B cell (primary cell): Measurements from ENCODE around the gene PPP1R12C. TPM values are rescaled to one million over a fixed set of nuclear protein-coding genes. Genes with fewer than 3 reads are reported as not detected.
A peak's percentile ranks its signal among the peaks of the same experiment; 100 is the strongest.

Experiments
- ATAC-seq: fragments of 200-7000 bp; cut with Tn5 transposase; one replicate; pipeline ENCODE4 v1.10.0; 2021; ENCODE audit warnings: low read depth, mild to moderate bottlenecking, moderate number of reproducible peaks, moderate library complexity
- CTCF ChIA-PET: fragments of 350-600 bp; sonication (Branson Sonifier 250); formaldehyde crosslinking; loops from one replicate; lab custom pipeline; 2021; ENCODE audit warnings: antibody characterized with exemption, inconsistent platforms; lab: Charles Lee
- POLR2A ChIA-PET: fragments of 350-600 bp; sonication (Branson Sonifier 250); formaldehyde crosslinking; loops from one replicate; lab custom pipeline; 2021; ENCODE audit warnings: antibody characterized with exemption; lab: Charles Lee
- DNase-seq: peaks from one replicate; pipeline ENCODE4 v3.0.0; 2013
- H2AFZ ChIP-seq: 2 replicates; pipeline ENCODE4 v1.6.1; 2012; ENCODE audit warnings: mild to moderate bottlenecking, low read depth, low read length; ENCODE audit not compliant: insufficient read depth, poor library complexity, severe bottlenecking
- H3K27ac ChIP-seq, 2 donors: 1 replicate in 1 of 2; 2 replicates in 1 of 2; pipeline ENCODE4 v1.5.1; 2012 to 2013; ENCODE audit warnings: low read length in 2 of 2, mild to moderate bottlenecking in 2 of 2, moderate library complexity in 1 of 2
- H3K27me3 ChIP-seq, 4 experiments: fragments of 200-600 bp in 1 of 4; sonication (generic) in 1 of 4; replicated peaks in 1 of 4; 1 replicate in 2 of 4; 2 replicates in 2 of 4; pipeline versions ENCODE4 v1.6.1 to v1.7.0; 2013 to 2016; ENCODE audit warnings: low read length in 3 of 4, mild to moderate bottlenecking in 2 of 4, mixed read lengths in 1 of 4, moderate library complexity in 1 of 4; ENCODE audit not compliant: insufficient read depth in 4 of 4, control insufficient read depth in 3 of 4; ENCODE audit errors: control extremely low read depth in 1 of 4
- H3K36me3 ChIP-seq, 2 experiments: replicated peaks in 1 of 2; 1 replicate in 1 of 2; 2 replicates in 1 of 2; pipeline versions ENCODE4 v1.6.1 to v1.7.1; 2013; ENCODE audit warnings: low read length in 1 of 2; ENCODE audit not compliant: insufficient read depth in 2 of 2, control insufficient read depth in 1 of 2; ENCODE audit errors: control extremely low read depth in 1 of 2, extremely low read depth in 1 of 2
- H3K4me1 ChIP-seq, 2 donors: fragments of 200-600 bp in 1 of 2; sonication (generic) in 1 of 2; 1 replicate in 1 of 2; 2 replicates in 1 of 2; pipeline versions ENCODE4 v1.5.1 to v1.6.1; 2013 to 2017; ENCODE audit warnings: low read length in 2 of 2; ENCODE audit not compliant: control insufficient read depth in 2 of 2, insufficient read depth in 2 of 2
- H3K4me2 ChIP-seq: replicated peaks from 2 replicates; pipeline ENCODE3; 2012; ENCODE audit warnings: mild to moderate bottlenecking, low read depth, low read length; ENCODE audit not compliant: poor library complexity, severe bottlenecking
- H3K4me3 ChIP-seq, 5 experiments: fragments of 200-600 bp in 1 of 5; sonication (generic) in 1 of 5; 1 replicate in 3 of 5; 2 replicates in 2 of 5; pipeline versions ENCODE4 v1.5.1 to v1.7.0; 2011 to 2016; ENCODE audit warnings: low read length in 4 of 5, mild to moderate bottlenecking in 4 of 5, low read depth in 2 of 5, control low read depth in 1 of 5, moderate library complexity in 1 of 5; ENCODE audit not compliant: insufficient read depth in 1 of 5; ENCODE audit errors: control extremely low read depth in 1 of 5, extremely low read depth in 1 of 5
- H3K79me2 ChIP-seq: fragments of 200-600 bp; sonication (generic); one replicate; pipeline ENCODE4 v1.6.0; 2016; ENCODE audit warnings: low read length; ENCODE audit not compliant: control insufficient read depth, insufficient read depth
- H3K9ac ChIP-seq: fragments of 200-600 bp; sonication (generic); 2 replicates; pipeline ENCODE4 v1.6.1; 2017; ENCODE audit warnings: mild to moderate bottlenecking, low read length, moderate library complexity
- H3K9me3 ChIP-seq, 3 donors: one replicate each; pipeline versions ENCODE4 v1.6.1 to v1.7.1; 2013; ENCODE audit warnings: low read length in 2 of 3; ENCODE audit not compliant: control insufficient read depth in 2 of 3, insufficient read depth in 1 of 3; ENCODE audit errors: control extremely low read depth in 1 of 3
- H4K20me1 ChIP-seq: 2 replicates; pipeline ENCODE4 v1.6.0; 2012; ENCODE audit warnings: mild to moderate bottlenecking, low read length; ENCODE audit not compliant: insufficient read depth, control insufficient read depth, poor library complexity, severe bottlenecking
- H3K27ac Mint-ChIP-seq: one replicate; pipeline ENCODE4 v1.8.0; 2021; ENCODE audit warnings: mixed read lengths
- H3K27me3 Mint-ChIP-seq: one replicate; pipeline ENCODE4 v1.8.0; 2021; ENCODE audit warnings: mixed read lengths
- H3K4me1 Mint-ChIP-seq: one replicate; pipeline ENCODE4 v1.8.0; 2021; ENCODE audit warnings: mixed read lengths
- H3K4me3 Mint-ChIP-seq: one replicate; pipeline ENCODE4 v1.8.0; 2021; ENCODE audit warnings: mixed read lengths
- H3K9me3 Mint-ChIP-seq: one replicate; pipeline ENCODE4 v1.8.0; 2022; ENCODE audit warnings: mixed read lengths; ENCODE audit not compliant: insufficient read depth
- EZH2 ChIP-seq: IDR thresholded peaks from 2 replicates; pipeline ENCODE4 v1.6.1; 2012; ENCODE audit warnings: borderline replicate concordance, low read depth, mild to moderate bottlenecking, moderate library complexity, low read length; ENCODE audit not compliant: insufficient read depth, poor library complexity, severe bottlenecking
- WGBS: methylation state at CpG from one replicate; pipeline ENCODE4 v1.1.5; 2013; ENCODE audit warnings: missing lambda C conversion rate; ENCODE audit not compliant: insufficient coverage; 5-methylcytosine and 5-hydroxymethylcytosine counted together
- intact Hi-C: fragments of 100-400 bp; cut with micrococcal nuclease; formaldehyde crosslinking; loops from one replicate; pipeline ENCODE4 v1.10.0; 2022
- polyA plus RNA-seq: library from polyadenylated mRNA; depleted of rRNA; stranded (reverse); fragments of >200 nt; gene quantifications from 2 replicates; pipeline ENCODE4 v1.2.3, GENCODE V29; 2012
- total RNA-seq, 2 donors: library from RNA; stranded (reverse); fragments of 120-200 nt in 1 of 2; gene quantifications; 1 replicate in 1 of 2; 2 replicates in 1 of 2; pipeline versions ENCODE4 v1.2.3 to v1.2.4, GENCODE V29; 2013 to 2022
- TF ChIP-seq, protein P1 (sequence below): fragments of 200-600 bp; IDR thresholded peaks from one replicate; pipeline ENCODE4 v1.8.0; 2022; ENCODE audit warnings: antibody characterized with exemption, mild to moderate bottlenecking

The PPP1R12C gene
- total and polyA plus RNA-seq, 2 donors (not counting 1 experiment from before 2014, with no cell fraction given): 145 to 179 TPM

DNA sequence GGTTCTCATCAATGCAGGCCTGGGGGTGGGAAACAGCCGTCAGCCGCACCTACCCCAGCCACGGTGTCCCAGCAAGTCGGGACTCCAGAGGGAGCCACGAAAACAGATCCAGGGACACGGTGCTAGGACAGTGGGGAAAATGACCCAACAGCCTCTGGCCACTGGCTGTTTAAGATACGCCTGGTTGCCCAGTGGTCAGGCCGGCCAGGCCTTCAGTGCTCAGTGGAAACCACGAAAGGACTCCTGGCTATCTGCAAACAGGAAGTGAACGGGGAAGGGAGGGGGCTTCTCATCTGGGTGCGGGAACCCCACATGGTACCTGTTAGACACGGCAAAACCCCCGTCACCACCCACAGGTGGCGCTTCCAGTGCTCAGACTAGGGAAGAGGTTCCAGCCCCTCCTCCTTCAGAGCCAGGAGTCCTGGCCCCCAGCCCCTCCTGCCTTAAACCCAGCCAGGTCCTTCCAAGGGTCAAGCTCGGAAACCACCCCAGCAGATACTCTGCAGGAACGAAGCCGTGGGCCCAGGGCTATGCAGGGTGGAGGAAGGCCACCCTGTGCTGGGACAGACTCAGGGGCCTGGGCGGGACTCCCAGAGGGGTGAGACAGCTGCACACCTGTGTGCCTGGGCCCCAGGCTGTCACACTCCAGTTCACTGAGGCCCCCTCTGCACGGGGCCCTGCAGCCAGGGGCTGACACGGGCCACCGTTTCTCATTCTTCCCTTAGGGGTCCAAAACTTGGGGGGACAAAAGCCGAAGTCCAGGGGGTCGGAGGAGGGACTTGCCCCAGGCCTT, 4.5 kb downstream of the PPP1R12C start:
- Histone ChIP-seq H3K4me1 (peaks cover 6 to 37% of the 10 kb centered on the region in 2 donors), H4K20me1 (peaks cover 71% of the 10 kb centered on the region), H3K36me3 (peaks cover 0 to 22% of the 10 kb centered on the region in 2 experiments), H3K9me3 (no peaks in the 10 kb centered on the region), H3K27me3 (no peaks in the 10 kb centered on the region), H3K4me2 (peak overlapping the region; percentile 12), H3K4me3 (no peak overlapping the region), H2AFZ (no peak overlapping the region), H3K27ac (peak overlapping the region in 1 of 2 donors; percentile 39), H3K9ac (no peak overlapping the region), H3K79me2 (peaks cover 46% of the 10 kb centered on the region)
- intact Hi-C loops: loop anchor here (10.0 kb wide), 3 partner anchors 108 to 998 kb away; partner anchors contain the start of genes PRPF31 and TFPT
- H3K9me3 Mint-ChIP-seq: no peaks in the 10 kb centered on the region
- peaks cover 39% of the 10 kb centered on the region for H3K4me1 Mint-ChIP-seq
- no peaks in the 10 kb centered on the region for H3K27me3 Mint-ChIP-seq
- H3K4me3 Mint-ChIP-seq: no peak overlapping the region
- peak; percentile 42 for DNase-seq
- 80% methylated on average over 19 of the region's 23 CpGs for WGBS
- ChIA-PET POLR2A (interaction anchor here (0.5 to 0.6 kb wide), 2 partner anchors 9 to 55 kb away, joined by 4 to 7 read pairs; no protein-coding TSS in a partner anchor), CTCF (no interaction called here)
- H3K27ac Mint-ChIP-seq: peak overlapping the region; percentile 32
- no peak for TF ChIP-seq EZH2
- TF ChIP-seq, protein P1, sequence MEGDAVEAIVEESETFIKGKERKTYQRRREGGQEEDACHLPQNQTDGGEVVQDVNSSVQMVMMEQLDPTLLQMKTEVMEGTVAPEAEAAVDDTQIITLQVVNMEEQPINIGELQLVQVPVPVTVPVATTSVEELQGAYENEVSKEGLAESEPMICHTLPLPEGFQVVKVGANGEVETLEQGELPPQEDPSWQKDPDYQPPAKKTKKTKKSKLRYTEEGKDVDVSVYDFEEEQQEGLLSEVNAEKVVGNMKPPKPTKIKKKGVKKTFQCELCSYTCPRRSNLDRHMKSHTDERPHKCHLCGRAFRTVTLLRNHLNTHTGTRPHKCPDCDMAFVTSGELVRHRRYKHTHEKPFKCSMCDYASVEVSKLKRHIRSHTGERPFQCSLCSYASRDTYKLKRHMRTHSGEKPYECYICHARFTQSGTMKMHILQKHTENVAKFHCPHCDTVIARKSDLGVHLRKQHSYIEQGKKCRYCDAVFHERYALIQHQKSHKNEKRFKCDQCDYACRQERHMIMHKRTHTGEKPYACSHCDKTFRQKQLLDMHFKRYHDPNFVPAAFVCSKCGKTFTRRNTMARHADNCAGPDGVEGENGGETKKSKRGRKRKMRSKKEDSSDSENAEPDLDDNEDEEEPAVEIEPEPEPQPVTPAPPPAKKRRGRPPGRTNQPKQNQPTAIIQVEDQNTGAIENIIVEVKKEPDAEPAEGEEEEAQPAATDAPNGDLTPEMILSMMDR: peak; percentile 13
- ATAC-seq: no peak

DNA sequence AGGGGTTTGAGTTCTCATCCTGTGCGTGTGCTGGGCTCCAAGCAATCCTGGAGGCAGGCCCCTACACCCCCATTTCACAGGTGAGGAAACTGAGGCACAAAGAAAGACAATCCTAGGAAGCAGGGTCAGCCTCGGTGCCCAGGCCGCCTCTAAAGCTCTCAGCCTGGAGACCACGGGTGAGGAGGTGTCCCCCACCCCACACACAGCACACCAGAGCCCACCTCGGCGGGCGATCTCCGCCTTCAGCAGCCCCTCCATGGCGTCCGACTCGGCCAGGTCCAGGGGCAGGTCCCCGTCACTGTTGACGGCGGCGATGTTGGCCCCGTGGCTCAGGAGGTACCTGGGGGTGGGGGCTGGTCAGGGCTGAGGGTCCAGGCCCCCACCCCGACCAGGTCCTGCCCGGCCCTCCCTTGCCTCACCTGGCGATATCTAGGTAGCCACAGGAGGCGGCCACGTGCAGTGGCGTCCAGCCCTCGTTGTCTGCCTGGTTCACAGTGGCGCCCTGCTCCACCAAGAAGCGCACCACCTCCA, 5.1 kb downstream of the PPP1R12C start:
- CTCF ChIA-PET: no interaction called here
- POLR2A ChIA-PET: no interaction called here
- no peak overlapping the region for H3K4me3 ChIP-seq
- H3K4me1 ChIP-seq: peaks cover 6 to 36% of the 10 kb centered on the region in 2 donors
- H3K9me3 Mint-ChIP-seq: no peaks in the 10 kb centered on the region
- no peaks in the 10 kb centered on the region for H3K27me3 Mint-ChIP-seq
- WGBS: 93% methylated on average over 18 of the region's 25 CpGs
- H3K9me3 ChIP-seq: no peaks in the 10 kb centered on the region
- TF ChIP-seq, protein P1: no peak
- TF ChIP-seq EZH2: no peak
- no peak overlapping the region for H3K27ac ChIP-seq
- H4K20me1 ChIP-seq: peaks cover 71% of the 10 kb centered on the region
- no peak for DNase-seq
- no peak overlapping the region for H3K27ac Mint-ChIP-seq
- H3K4me3 Mint-ChIP-seq: no peak overlapping the region
- H3K4me2 ChIP-seq: no peak overlapping the region
- H3K4me1 Mint-ChIP-seq: peaks cover 35% of the 10 kb centered on the region
- H3K36me3 ChIP-seq: peaks cover 0 to 22% of the 10 kb centered on the region in 2 experiments
- no peak for ATAC-seq
- intact Hi-C loops: loop anchor here (10.0 kb wide), 3 partner anchors 108 to 998 kb away; partner anchors contain the start of genes PRPF31 and TFPT
- H3K9ac ChIP-seq: no peak overlapping the region
- peaks cover 43% of the 10 kb centered on the region for H3K79me2 ChIP-seq
- H2AFZ ChIP-seq: no peak overlapping the region
- no peaks in the 10 kb centered on the region for H3K27me3 ChIP-seq
